GM18868 (cell line): ENCODE measurements around the gene MYO10.
"Not testable (repeated sequence)": the region's sequence is repeated elsewhere in the genome, so short reads cannot be mapped to it uniquely, and the experiment has no call there.

Experiments used
- ATAC-seq: cut with Tn5 transposase; IDR thresholded peaks from one replicate; pipeline ENCODE4 v1.9.1; 2021; ENCODE audit warnings: mild to moderate bottlenecking, moderate library complexity; ENCODE audit not compliant: unreplicated experiment

MYO10 gene

GRCh38 chr5:16681876-16682275, 254.2 kb downstream of the MYO10 start:
- no peak for ATAC-seq

- ATAC-seq: no peak
Measured at GRCh38 chr5:16679863-16680262, 256.2 kb downstream of the MYO10 start.

- no peak for ATAC-seq
Measured at GRCh38 chr5:16679190-16679589, 256.9 kb downstream of the MYO10 start.

GRCh38 chr5:16675806-16676205, 260.3 kb downstream of the MYO10 start:
- no peak for ATAC-seq

GRCh38 chr5:16674750-16675149, 261.3 kb downstream of the MYO10 start:
- no peak for ATAC-seq

GRCh38 chr5:16673241-16674201, 262.6 kb downstream of the MYO10 start:
- no peak for ATAC-seq

GRCh38 chr5:16671208-16671607, 264.9 kb downstream of the MYO10 start:
- no peak for ATAC-seq

GRCh38 chr5:16669776-16670175, 266.3 kb downstream of the MYO10 start:
- ATAC-seq: no peak

GRCh38 chr5:16668631-16669030, 267.5 kb downstream of the MYO10 start:
- ATAC-seq: no peak

- ATAC-seq: no peak
Measured at GRCh38 chr5:16668194-16668593, 267.9 kb downstream of the MYO10 start.

GRCh38 chr5:16666883-16667398, 269.1 kb downstream of the MYO10 start:
- ATAC-seq: no peak

- no peak for ATAC-seq
Measured at GRCh38 chr5:16666130-16666882, 269.8 kb downstream of the MYO10 start.

- no peak for ATAC-seq
Measured at GRCh38 chr5:16665601-16666000, 270.5 kb downstream of the MYO10 start.

GRCh38 chr5:16664368-16664767, 271.7 kb downstream of the MYO10 start:
- ATAC-seq: no peak

- no peak for ATAC-seq
Measured at GRCh38 chr5:16663840-16664239, 272.2 kb downstream of the MYO10 start.

GRCh38 chr5:16661713-16662112, 274.4 kb downstream of the MYO10 start:
- no peak for ATAC-seq

GRCh38 chr5:16660982-16661381, 275.1 kb downstream of the MYO10 start:
- ATAC-seq: no peak

GRCh38 chr5:16659536-16659935, 276.6 kb downstream of the MYO10 start:
- ATAC-seq: no peak

- ATAC-seq: no peak
Measured at GRCh38 chr5:16656561-16657191, 279.4 kb downstream of the MYO10 start.

- ATAC-seq: no peak
Measured at GRCh38 chr5:16654647-16655334, 281.3 kb downstream of the MYO10 start.

GRCh38 chr5:16648739-16649138, 287.3 kb downstream of the MYO10 start:
- ATAC-seq: not testable (repeated sequence)
